Stimulated activated CD4-positive, alpha-beta T cell treated with anti-CD3 and anti-CD28 coated beads, Interleukin-15, amount 100 ng/mL, for 48 hours (primary cell): ENCODE results near the gene BAHD1.

ENCODE experiments used
- DNase-seq, 2 donors: peaks; one replicate each; pipeline ENCODE4 v3.0.0-alpha.2; 2020; ENCODE audit warnings: low read depth in 2 of 2

BAHD1 gene

GRCh38 chr15:40467261-40467615 is 26.5 kb downstream of the BAHD1 start:
- no peak for DNase-seq

DNA sequence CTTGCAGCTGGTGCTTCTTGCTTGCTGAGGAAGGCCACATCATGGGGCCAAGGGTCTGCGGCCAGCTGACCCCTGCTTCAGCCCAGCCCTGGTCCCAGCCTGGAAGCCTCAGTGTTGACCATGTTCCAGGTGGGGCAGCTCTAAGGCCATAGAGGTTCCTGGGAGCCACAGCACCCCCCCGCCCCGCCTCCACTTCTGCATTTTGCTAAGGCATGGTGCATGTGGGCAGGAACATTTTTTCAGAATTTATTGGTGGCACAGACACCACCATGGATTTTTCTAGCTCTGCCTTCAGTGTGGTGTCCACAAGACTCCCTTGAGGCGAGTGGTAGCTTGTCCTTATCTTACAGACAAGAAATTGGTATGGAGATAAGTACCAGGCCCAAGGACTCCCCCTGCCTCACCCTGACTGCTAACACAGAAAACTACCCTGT is 28.2 kb downstream of the BAHD1 start:
- DNase-seq: no peak

GRCh38 chr15:40469776-40470390 is 29.1 kb downstream of the BAHD1 start:
- no peak for DNase-seq

- DNase-seq: peak in 1 of 2 donors; percentile 32
These were observed 29.8 kb downstream of the BAHD1 start, which contains the start of gene CHST14 for GRCh38 chr15:40470423-40471104. Gene CHST14 (plus strand): TSS chr15:40470984. CDS start chr15:40471214, 230 bp downstream.

GRCh38 chr15:40471105-40471807 is 30.5 kb downstream of the BAHD1 start:
- DNase-seq: no peak

- no peak for DNase-seq
These were observed 31.0 kb downstream of the BAHD1 start for GRCh38 chr15:40471808-40472150.

GRCh38 chr15:40472171-40472727 is 31.5 kb downstream of the BAHD1 start:
- DNase-seq: no peak

GRCh38 chr15:40474581-40474980 is 33.8 kb downstream of the BAHD1 start:
- DNase-seq: no peak

DNA sequence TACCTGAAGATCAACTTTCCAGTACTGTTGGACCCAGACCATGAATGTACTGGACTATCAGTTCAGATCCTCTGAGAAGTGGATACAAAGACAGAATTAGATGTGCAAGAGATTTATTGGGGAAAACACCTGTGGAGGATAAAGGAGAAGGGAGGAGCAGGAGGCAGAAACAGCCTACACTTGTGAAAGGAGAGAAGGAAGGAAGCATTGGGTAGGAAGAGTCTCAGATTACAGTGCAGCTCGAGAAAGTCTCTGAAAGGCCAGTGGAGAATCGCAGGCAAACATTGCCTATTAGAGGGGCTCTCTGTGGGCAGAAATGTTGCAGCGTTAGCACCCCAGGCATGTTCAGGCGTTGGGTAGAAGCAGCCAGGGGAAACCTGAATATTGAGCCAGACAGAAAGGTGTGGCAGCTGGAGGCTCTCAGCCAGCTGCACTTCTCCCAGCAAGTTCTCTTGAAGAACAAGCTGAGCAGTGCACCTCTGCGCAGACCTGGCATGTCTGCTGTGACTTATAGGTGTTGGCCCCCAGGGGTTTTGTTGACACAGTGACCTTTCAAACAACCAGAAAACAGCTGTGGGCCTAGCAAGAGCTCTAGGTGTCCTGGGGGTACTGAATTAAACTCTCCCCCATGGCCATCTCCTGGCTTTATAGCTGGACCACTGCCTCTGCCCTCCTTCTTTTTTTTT is 37.0 kb downstream of the BAHD1 start:
- DNase-seq: no peak

DNA sequence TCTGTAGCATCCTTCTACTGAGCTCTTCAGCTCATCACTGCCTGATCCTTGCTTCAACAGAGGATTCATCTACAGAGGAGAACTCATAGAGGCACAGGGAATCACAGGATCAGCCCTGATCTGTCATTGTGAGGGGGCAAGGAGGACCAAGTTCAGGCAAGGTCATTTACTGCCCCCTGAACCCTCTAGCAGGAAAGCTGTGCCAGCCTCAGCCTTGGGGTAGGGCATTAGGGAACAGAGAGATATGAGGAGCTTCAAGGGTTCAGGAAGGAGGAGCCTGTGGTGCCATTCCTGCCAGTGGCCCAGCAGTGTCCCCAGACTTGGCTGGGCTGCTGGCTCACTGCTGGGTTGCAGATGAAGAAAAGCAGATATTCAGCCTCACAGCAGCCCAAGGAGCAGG is 38.3 kb downstream of the BAHD1 start:
- no peak for DNase-seq

GRCh38 chr15:40481341-40482074 is 40.8 kb downstream of the BAHD1 start:
- no peak for DNase-seq

DNA sequence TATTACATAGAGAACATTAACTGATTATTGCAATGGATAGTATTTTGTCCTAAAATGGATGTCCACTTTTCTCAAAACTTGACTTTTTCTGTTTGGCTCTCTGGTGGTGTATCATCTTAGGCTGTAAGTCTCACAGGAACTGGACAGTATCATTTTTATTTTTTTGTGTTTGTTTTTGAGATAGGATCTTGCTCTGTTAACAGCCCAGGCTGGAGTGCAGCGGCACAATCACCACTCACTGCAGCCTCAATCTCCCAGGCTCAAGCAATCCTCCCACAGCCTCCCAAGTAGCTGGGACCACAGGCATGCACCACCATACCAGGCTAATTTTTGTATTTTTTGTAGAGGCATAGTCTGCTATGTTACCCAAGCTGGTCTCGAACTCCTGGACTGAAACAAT is 43.2 kb downstream of the BAHD1 start:
- DNase-seq: no peak

DNA sequence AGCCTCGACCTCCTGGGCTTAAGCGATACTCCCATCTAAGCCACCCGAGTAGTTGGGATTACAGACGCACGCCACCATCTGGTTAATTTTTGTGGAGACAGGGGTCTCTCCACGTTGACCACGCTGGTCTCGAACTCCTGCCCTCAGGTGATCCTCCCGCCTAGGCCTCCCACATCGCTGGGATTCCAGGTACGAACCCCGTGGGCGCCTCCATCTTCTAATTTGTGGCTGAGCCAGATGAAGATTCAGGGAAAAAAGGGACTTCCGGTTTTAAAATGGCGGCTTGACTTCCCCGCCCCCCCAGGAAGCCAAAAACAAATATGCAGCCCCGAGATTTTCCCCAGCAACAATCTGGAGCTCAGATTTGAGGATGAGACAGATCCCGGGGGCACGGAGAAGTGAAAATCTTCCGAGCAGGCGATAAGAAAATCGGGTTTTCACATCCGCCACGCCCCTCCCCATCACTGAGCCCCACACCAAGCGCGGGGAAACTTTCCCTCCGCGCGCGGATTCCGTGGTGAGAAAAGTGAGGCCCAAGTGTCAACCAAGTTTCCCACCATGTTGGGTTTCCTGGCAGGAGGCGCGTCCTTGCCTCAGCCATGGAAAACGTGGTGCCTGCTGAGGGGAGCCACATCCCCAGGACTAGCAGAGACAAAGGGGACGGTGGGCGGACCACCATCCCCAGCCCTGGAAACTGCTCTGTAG is 45.5 kb downstream of the BAHD1 start:
- no peak for DNase-seq

DNA sequence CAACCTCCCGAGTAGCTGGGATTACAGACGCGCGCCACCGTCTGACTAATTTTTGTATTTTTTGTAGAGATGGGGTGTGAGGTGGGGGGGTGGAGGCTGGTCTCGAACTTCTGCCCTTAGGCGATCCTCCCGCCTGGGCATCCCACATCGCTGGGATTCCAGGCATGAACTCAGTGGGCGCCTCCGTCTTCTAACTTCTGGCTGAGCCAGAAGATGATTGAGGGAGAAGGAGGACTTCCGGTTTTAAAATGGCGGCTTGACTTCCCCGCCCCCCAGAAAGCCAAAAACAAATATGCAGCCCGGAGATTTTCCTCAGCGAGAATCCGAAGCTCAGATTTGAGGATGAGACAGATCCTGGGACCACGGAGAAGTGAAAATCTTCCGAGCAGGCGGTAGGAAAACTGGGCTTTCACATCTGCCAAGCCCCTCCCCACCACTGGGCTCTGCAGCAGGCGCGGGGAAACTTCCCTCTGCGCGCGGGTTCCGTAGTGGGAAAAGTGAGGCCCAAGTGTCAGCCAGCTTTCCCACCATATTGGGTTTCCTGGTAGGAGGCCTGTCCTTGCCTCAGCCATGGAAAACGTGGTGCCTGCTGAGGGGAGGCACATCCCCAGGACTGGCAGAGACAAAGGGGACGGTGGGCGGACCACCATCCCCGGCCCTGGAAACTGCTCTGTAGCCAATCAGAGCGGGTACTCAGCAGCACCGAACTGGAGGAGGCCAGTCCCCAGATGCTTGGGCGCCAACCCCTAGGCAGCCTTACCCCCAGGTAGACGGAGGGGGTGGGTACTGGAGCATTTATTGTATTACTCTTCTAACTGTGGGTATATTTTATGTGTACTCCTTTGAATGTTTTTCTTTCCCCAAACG is 47.3 kb downstream of the BAHD1 start:
- no peak for DNase-seq

- no peak for DNase-seq
These were observed 48.8 kb downstream of the BAHD1 start for GRCh38 chr15:40489274-40490175.

DNA sequence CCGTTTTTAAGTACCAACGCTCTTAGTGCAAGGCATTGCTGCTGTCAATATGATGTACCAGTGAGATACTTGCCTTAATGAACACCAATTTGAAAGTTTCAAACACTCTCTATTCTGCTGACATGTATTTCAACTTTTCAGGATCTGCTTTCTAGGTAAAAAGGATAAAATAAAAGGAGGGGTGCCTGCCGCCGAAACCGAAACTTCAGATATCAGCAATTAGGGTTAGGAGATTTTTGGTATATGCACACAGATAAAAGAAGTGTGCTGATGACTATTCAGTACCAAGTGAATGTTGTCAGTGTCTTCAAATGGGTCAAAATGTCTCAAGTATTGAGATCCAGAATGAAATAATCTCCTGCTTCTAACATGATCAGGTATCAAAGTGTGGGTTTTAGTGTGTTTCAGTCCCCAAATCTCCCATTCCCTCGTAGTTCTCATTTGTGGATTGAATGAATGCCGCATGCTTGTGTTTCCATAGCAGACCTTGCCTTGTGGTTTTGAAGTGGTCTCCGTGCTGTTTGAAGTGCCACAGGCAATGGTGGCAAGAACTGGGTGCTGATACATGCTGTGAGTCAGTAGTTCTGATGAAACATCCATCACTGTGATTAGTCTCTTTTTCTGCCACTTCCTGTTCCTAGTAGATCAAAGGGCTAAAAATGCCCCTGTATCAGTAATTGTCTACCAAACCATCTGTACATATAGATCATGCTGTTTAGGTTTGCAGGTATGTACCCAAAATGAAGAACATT is 52.5 kb downstream of the BAHD1 start:
- peak; percentile 61 to 65 for DNase-seq

DNA sequence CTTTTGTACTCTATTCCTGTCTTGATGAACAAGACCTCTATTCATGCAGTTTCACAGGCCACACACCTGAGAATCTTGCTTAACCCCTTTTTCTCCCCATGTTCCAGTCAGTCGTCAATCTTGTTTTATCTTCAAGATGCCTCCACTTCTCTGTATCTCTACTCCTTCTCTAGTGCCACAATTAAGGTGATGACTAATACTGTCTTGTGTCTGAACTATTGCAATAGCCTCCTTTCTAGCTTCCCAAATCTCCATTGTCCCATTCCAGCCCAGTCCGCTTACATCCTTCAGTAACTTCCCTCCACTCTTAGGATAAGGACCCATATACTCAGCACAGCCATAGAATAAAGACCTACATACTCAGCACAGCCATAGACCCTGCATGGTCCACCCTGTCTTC is 54.8 kb downstream of the BAHD1 start:
- no peak for DNase-seq

- DNase-seq: no peak
These were observed 57.7 kb downstream of the BAHD1 start for GRCh38 chr15:40498418-40498817.
